Suprapubic skin (tissue), 4 donors: ENCODE data around the gene GJC2. TPM values are rescaled to one million over a fixed set of nuclear protein-coding genes. Genes with fewer than 3 reads are reported as not detected.
A peak's percentile ranks its signal among the peaks of the same experiment; 100 is the strongest.

Experiments
- DNase-seq, 2 donors: peaks; one replicate each; pipeline ENCODE4 v3.0.0-alpha.2; 2019; ENCODE audit warnings: low spot score in 2 of 2
- H3K27ac ChIP-seq: fragments of 200-600 bp; sonication (generic); one replicate; pipeline ENCODE4 v1.5.1; 2019
- H3K27me3 ChIP-seq: fragments of 200-600 bp; sonication (generic); one replicate; pipeline ENCODE4 v1.5.1; 2019
- H3K36me3 ChIP-seq: fragments of 200-600 bp; sonication (generic); one replicate; pipeline ENCODE4 v1.5.1; 2019
- H3K4me1 ChIP-seq: fragments of 200-600 bp; sonication (generic); one replicate; pipeline ENCODE4 v1.5.1; 2019
- H3K4me3 ChIP-seq: fragments of 200-600 bp; sonication (generic); one replicate; pipeline ENCODE4 v1.5.1; 2019; ENCODE audit warnings: mild to moderate bottlenecking
- H3K9me3 ChIP-seq: fragments of 200-600 bp; sonication (generic); one replicate; pipeline ENCODE4 v1.5.1; 2019
- EP300 ChIP-seq: sonication (generic); formaldehyde crosslinking; IDR thresholded peaks from one replicate; pipeline ENCODE4 v1.6.1; 2017; ENCODE audit warnings: antibody characterized with exemption
- POLR2A ChIP-seq, 2 donors: fragments of 450-650 bp; IDR thresholded peaks; one replicate each; pipeline ENCODE4 v1.6.1; 2017; ENCODE audit warnings: antibody characterized with exemption in 2 of 2, mild to moderate bottlenecking in 2 of 2, moderate library complexity in 2 of 2
- POLR2AphosphoS5 ChIP-seq, 3 donors: sonication (generic); formaldehyde crosslinking; IDR thresholded peaks; one replicate each; pipeline ENCODE4 v1.6.1; 2017; ENCODE audit warnings: antibody characterized with exemption in 3 of 3
- WGBS: methylation state at CpG from one replicate; pipeline ENCODE4 v1.1.5; 2018; 5-methylcytosine and 5-hydroxymethylcytosine counted together
- total RNA-seq, 4 donors: library from RNA; depleted of rRNA; stranded (reverse); fragments of >200 nt; gene quantifications; one replicate each; pipeline ENCODE4 v1.1.0, GENCODE V29; 2016
- TF ChIP-seq, protein P1 (sequence below), 2 donors: fragments of 200-600 bp in 1 of 2; fragments of 450-650 bp in 1 of 2; sonication (generic) in 1 of 2; IDR thresholded peaks; one replicate each; pipeline ENCODE4 v1.5.1; 2016 to 2019; ENCODE audit warnings: antibody characterized with exemption in 2 of 2, mild to moderate bottlenecking in 1 of 2, moderate library complexity in 1 of 2

The GJC2 gene
- total RNA-seq = 1 to 10 TPM; 2.5 to 3.6 (median 3.0) TPM

DNA sequence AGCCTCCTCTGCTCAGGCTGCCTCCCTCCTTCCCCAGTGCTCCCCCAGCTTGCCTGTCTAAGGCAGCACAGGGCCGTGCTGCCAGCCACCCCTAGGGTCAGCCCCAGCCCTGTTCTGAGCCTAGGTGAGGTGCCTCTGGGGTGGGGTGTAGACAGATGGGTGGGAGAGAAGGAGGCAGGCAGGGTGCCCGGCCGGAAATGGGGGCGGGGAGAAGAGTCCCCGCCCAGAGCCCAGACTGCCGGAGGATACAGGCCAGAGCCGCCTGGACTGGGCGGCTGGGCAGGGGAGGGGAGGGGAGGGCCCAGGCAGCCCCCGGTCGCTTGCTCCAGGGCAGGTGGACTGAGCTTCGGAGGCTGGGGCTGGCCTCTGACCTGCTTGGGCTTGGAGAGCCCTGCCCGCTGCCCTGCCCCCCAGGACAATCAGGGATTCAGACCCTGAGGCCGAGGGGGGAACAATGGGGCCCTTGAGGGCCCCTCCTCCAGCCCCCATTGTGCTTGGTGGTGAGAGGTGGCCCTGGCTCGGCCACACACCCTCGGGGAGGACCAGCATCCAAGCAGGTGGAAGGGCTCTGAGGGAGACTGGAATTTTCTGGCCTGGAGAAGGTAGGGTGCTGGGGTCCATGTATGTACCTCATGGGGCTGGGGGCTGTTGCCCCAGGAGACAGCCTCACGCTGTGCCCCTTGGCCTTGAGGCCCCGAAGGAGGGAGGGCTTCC lies at the start of gene GJC2:
Gene GJC2, plus strand, starts transcription at position 525 of the 714 bp plus-strand sequence. CDS start 7,829 bp downstream, outside the sequence.
- peak within 1 kb of the TSS; percentile 73 for H3K27ac ChIP-seq
- peak in 1 of 2 donors; percentile 75 for DNase-seq
- H3K4me1 ChIP-seq = peaks cover 76% of the 10 kb centered on the region
- H3K9me3 ChIP-seq = no peaks in the 10 kb centered on the region
- H3K4me3 ChIP-seq = peak within 1 kb of the TSS; percentile 36
- no peaks in the 10 kb centered on the region for H3K27me3 ChIP-seq
- 20% methylated on average over 3 of the region's 17 CpGs for whole genome bisulfite sequencing
- TF ChIP-seq, protein P1, sequence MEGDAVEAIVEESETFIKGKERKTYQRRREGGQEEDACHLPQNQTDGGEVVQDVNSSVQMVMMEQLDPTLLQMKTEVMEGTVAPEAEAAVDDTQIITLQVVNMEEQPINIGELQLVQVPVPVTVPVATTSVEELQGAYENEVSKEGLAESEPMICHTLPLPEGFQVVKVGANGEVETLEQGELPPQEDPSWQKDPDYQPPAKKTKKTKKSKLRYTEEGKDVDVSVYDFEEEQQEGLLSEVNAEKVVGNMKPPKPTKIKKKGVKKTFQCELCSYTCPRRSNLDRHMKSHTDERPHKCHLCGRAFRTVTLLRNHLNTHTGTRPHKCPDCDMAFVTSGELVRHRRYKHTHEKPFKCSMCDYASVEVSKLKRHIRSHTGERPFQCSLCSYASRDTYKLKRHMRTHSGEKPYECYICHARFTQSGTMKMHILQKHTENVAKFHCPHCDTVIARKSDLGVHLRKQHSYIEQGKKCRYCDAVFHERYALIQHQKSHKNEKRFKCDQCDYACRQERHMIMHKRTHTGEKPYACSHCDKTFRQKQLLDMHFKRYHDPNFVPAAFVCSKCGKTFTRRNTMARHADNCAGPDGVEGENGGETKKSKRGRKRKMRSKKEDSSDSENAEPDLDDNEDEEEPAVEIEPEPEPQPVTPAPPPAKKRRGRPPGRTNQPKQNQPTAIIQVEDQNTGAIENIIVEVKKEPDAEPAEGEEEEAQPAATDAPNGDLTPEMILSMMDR (IDR thresholded peaks at IDR 0.05) = no peak
- no peak for TF ChIP-seq EP300
- no peak for TF ChIP-seq POLR2A (IDR thresholded peaks at IDR 0.05)
- H3K36me3 ChIP-seq = peaks cover 40% of the 10 kb centered on the region

DNA sequence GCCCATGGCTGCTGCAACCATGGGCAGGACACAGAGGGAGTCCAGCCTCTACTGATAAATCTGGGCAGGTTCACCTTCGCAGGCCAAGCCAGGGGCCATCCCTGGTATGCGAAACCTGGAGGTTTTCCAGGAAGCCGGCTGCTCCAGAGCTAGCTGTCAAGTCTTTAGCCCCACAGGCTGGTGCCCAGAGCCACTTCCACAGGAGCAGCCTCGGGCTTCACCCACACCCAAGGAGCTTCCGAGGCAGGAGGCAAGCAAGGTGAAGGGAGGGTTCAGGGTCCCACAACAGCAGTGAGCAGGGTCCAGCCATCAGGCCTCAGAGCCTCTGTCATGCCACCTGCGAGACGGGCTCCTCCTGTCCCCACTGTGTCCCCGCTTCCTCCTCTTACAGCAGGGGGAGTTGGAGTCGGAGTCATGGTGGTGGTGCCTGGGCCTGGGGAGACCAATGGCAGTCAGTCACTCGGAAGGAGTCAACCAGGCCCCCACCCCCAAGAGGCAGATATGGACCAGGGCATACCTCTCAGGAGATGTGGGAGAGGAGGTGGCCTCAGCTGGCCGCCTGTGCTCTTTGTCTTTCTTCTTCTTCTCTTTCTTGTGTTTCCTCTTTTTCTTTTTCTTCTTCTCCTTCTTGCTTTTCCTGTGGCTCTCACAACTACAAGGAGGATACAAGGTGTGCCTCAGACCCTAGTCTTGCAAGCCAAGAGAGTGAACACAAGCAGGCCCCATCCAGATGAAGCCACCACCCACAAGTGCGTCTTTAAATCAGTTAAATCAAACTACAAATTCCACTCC lies 48.7 kb upstream of the GJC2 start:
- Histone ChIP-seq H3K36me3 (peaks cover 42% of the 10 kb centered on the region), H3K27ac (no peak overlapping the region), H3K4me3 (no peak overlapping the region), H3K9me3 (no peaks in the 10 kb centered on the region), H3K27me3 (no peaks in the 10 kb centered on the region), H3K4me1 (peaks cover 33% of the 10 kb centered on the region)
- TF ChIP-seq POLR2A (IDR thresholded peaks at IDR 0.05) = no peak
- WGBS = 76% methylated on average over 9 of the region's 12 CpGs
- peak in 1 of 2 donors; percentile 64 for DNase-seq

DNA sequence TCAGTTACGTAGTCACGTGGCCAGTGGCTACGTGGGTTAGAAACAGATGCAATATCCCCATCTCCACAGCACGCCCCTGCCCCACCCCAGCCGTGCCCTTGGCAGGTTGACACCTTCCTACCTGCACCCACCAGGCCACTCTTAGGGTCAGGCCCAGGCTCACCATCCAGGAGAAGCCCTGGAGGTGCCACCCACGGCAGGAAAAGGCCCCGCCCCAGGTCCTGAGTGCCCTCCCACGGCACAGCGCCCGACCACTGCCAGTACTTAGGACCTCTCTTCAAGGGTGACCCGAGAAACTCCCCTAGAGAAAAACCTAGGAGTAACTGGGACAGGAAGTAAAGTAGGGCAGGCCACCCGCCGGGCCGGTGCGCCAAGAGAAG lies 48.1 kb upstream of the GJC2 start:
- TF ChIP-seq, protein P1 (IDR thresholded peaks at IDR 0.05) = no peak
- TF ChIP-seq POLR2A (IDR thresholded peaks at IDR 0.05) (no peak), POLR2AphosphoS5 (IDR thresholded peaks at IDR 0.05) (no peak), EP300 (no peak)
- DNase-seq = peak in 1 of 2 donors; percentile 74
- Histone ChIP-seq H3K27me3 (no peaks in the 10 kb centered on the region), H3K4me1 (peaks cover 33% of the 10 kb centered on the region), H3K4me3 (peak overlapping the region; percentile 96), H3K27ac (peak overlapping the region; percentile 96), H3K9me3 (no peaks in the 10 kb centered on the region), H3K36me3 (peaks cover 48% of the 10 kb centered on the region)
- 0% methylated on average over 2 of the region's 15 CpGs for WGBS

DNA sequence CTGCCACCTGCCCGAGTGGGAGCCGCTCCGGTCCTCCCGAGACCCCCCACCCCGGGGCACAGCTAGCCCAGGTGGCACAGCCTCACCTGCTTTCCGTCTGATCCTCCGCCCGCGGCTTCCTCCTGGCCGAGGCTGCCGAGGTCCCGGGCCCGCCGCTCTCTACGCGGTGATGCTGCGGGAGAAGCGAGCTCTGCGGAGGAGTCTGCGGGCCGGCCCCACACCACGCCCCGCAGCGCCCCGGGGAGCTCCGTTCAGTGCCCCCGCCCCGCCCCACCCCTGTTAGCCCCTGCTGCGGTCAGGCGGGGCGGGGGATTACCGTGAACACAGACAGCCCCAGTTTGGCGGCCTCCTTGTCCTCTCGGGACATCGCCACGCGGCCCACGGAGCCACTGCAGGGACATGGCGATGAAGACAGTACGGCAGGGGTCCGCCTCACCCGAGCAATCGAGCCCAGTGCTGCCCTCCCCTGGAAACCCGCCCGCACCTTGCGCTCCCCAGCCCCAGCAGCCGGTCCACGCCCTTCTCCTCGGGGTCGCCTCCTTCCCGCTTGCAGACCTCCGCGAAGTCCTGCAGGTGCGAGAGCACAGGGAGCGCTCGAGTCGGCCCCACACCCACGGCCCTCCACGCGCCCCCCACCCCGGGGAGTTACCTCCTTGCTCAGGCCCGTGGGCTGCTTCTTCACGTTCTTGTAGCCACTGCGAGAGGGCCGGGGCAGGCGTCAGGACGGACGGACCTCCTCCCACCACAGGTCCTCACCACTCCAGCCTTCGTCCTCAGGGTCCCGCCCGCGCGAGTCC lies 47.5 kb upstream of the GJC2 start:
- H3K27me3 ChIP-seq = no peaks in the 10 kb centered on the region
- H3K4me1 ChIP-seq = peaks cover 33% of the 10 kb centered on the region
- no peaks in the 10 kb centered on the region for H3K9me3 ChIP-seq
- no CpG with 5 or more reads among the region's 73 CpGs for WGBS
- H3K4me3 ChIP-seq = peak overlapping the region; percentile 96
- H3K36me3 ChIP-seq = peaks cover 48% of the 10 kb centered on the region
- DNase-seq = no peak
- no peak for TF ChIP-seq POLR2A (IDR thresholded peaks at IDR 0.05)
- TF ChIP-seq, protein P1 (IDR thresholded peaks at IDR 0.05) = no peak
- TF ChIP-seq EP300 = no peak
- TF ChIP-seq POLR2AphosphoS5 (IDR thresholded peaks at IDR 0.05) = no peak
- H3K27ac ChIP-seq = peak overlapping the region; percentile 96

DNA sequence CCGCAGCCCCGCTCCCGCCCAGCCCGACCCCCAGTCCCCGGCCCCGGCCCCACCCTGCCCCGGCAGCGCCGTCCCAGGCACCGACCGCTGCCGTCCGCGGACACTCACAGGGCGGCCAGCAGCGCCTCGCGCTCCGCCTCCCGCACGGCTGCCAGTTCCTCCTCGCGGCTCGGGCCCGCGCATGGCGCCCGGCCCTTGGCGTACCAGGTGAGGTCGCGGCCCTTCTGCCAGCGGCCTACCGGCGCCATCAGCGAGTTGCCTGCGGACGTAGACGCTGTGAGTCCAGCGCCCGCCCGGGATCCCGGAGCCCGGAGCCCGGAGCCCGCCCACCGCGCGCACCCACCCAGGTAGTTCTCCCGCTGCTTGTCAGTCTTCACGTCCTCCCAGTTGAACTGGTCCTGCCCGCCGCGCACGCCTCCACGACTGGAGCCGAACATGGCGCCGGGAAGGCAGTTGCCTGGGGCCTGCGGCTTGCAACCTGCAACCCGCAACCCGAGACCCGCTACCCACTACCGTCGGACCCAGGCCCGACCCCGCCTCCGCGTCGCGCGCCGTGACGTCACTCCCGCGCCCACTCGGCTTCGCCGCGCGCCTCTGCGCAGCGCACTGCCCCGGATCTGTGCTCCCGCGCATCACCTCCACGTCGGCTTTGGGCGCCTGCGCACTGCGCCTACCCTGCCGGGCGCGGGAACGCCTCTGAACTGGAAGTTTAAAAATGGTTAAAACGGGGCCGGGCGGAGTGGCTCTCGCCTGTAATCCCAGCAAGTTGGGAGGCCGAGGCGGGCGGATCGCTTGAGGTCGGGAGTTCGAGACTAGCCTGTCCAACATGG lies 46.7 kb upstream of the GJC2 start, which contains the start of gene C1orf35:
Gene C1orf35, minus strand, starts transcription at position 535 of the 830 bp plus-strand sequence. Its CDS starts 98 bp downstream, at position 437.
- H3K4me1 ChIP-seq = peaks cover 39% of the 10 kb centered on the region
- H3K36me3 ChIP-seq = peaks cover 46% of the 10 kb centered on the region
- TF ChIP-seq, protein P1 (IDR thresholded peaks at IDR 0.05) = no peak
- TF ChIP-seq POLR2AphosphoS5 (IDR thresholded peaks at IDR 0.05) (peak; percentile 71 to 89 (median 72)), POLR2A (IDR thresholded peaks at IDR 0.05) (no peak), EP300 (no peak)
- no peaks in the 10 kb centered on the region for H3K9me3 ChIP-seq
- 2% methylated on average over 21 of the region's 104 CpGs for WGBS
- peak within 1 kb of the TSS; percentile 96 for H3K4me3 ChIP-seq
- H3K27me3 ChIP-seq = no peaks in the 10 kb centered on the region
- H3K27ac ChIP-seq = peak within 1 kb of the TSS; percentile 96
- peak; percentile 96 for DNase-seq
